ENCODE data around the gene ALDOC. TPM values are rescaled to one million over a fixed set of nuclear protein-coding genes. Genes with fewer than 3 reads are reported as not detected.

The ALDOC gene
- total RNA-seq = 139 and 187 TPM in 2 replicates

GRCh38 chr17:28576758-28577465 is at the start of gene ALDOC:
Gene ALDOC (minus strand): TSS chr17:28576895. CDS start chr17:28575532, 1,363 bp downstream.

GRCh38 chr17:28613931-28614381 is 37.3 kb upstream of the ALDOC start, which contains the start of gene RSKR:
Gene RSKR (minus strand): TSS chr17:28614185. CDS start chr17:28614161, 24 bp downstream.

GRCh38 chr17:28598799-28599310 is 22.2 kb upstream of the ALDOC start, which contains the start of gene SPAG5:
Gene SPAG5 (minus strand): TSS chr17:28599025. CDS start chr17:28598946, 79 bp downstream.

GRCh38 chr17:28571361-28572122 is 5.2 kb downstream of the ALDOC start, which contains the start of gene PIGS:
Gene PIGS (minus strand): TSS chr17:28571524. CDS start chr17:28571496, 28 bp downstream.

GRCh38 chr17:28552176-28552999 is 24.3 kb downstream of the ALDOC start, which contains the start of gene UNC119:
Gene UNC119 (minus strand): TSS chr17:28552624. CDS start chr17:28552557, 67 bp downstream.

Other genes starting within 250 kb of the ALDOC start
- gene IFT20, start 241.4 kb downstream of the ALDOC start, total RNA-seq = 54.5 and 101 TPM in 2 replicates
- gene TNFAIP1, start 241.1 kb downstream of the ALDOC start, total RNA-seq = 25.2 and 52.2 TPM in 2 replicates
- gene POLDIP2, start 219.4 kb downstream of the ALDOC start, total RNA-seq = 61.2 and 74.0 TPM in 2 replicates
- gene SEBOX, start 211.7 kb downstream of the ALDOC start, total RNA-seq = not detected in 2 replicates
- gene VTN, start 206.6 kb downstream of the ALDOC start, total RNA-seq = 3.4 and 51.4 TPM in 2 replicates
- 16.6 and 21.8 TPM in 2 replicates for gene SARM1, start 205.2 kb downstream of the ALDOC start, total RNA-seq
- gene SLC46A1, start 170.7 kb downstream of the ALDOC start, total RNA-seq = 10.1 and 12.1 TPM in 2 replicates
- gene SLC13A2, start 103.3 kb downstream of the ALDOC start, total RNA-seq = not detected in 2 replicates
- not detected in 2 replicates for gene FOXN1, start 70.5 kb downstream of the ALDOC start, total RNA-seq
- gene UNC119, start 24.3 kb downstream of the ALDOC start, total RNA-seq = 26.7 and 31.0 TPM in 2 replicates
- 107 and 165 TPM in 2 replicates for gene PIGS, start 5.4 kb downstream of the ALDOC start, total RNA-seq
- gene SPAG5, start 22.1 kb upstream of the ALDOC start, total RNA-seq = 5.6 and 25.5 TPM in 2 replicates
- gene RSKR, start 37.3 kb upstream of the ALDOC start, total RNA-seq = 7.7 and 13.2 TPM in 2 replicates
- 156 and 198 TPM in 2 replicates for gene BLTP2, start 68.3 kb upstream of the ALDOC start, total RNA-seq
- gene SDF2, start 85.0 kb upstream of the ALDOC start, total RNA-seq = 42.4 and 79.6 TPM in 2 replicates
- 50.8 and 79.7 TPM in 2 replicates for gene SUPT6H, start 85.3 kb upstream of the ALDOC start, total RNA-seq
- gene PROCA1, start 135.0 kb upstream of the ALDOC start, total RNA-seq = 1.2 and 1.4 TPM in 2 replicates
- 133 and 148 TPM in 2 replicates for gene RAB34, start 141.0 kb upstream of the ALDOC start, total RNA-seq
- gene RPL23A, start 143.1 kb upstream of the ALDOC start, total RNA-seq = 588 and 599 TPM in 2 replicates
- 5.3 and 5.9 TPM in 2 replicates for gene TLCD1, start 149.3 kb upstream of the ALDOC start, total RNA-seq
- 1.5 and 2.7 TPM in 2 replicates for gene NEK8, start 151.9 kb upstream of the ALDOC start, total RNA-seq
- gene TRAF4, start 167.1 kb upstream of the ALDOC start, total RNA-seq = 33.3 and 33.5 TPM in 2 replicates

Measured in smooth muscle cell of the umbilical artery (primary cell).